ENCODE results near the gene ZNF613.
"Not testable (repeated sequence)": the region's sequence is repeated elsewhere in the genome, so short reads cannot be mapped to it uniquely, and the experiment has no call there.

ZNF613 gene

GRCh38 chr19:51901860-51902259 is 25.4 kb upstream of the ZNF613 start:
- no peak overlapping the region for H3K27ac ChIP-seq (ENCODE audit: insufficient read depth in 1 of 2, low read depth in 1 of 2, low read length in 2 of 2, poor library complexity in 1 of 2, severe bottlenecking in 2 of 2)
- peaks cover 0 to 7% (median 3%) of the 10 kb centered on the region in 4 experiments for H3K4me1 ChIP-seq (ENCODE audit: control extremely low read depth in 1 of 4, control insufficient read depth in 4 of 4, insufficient read depth in 4 of 4, low read length in 3 of 4)
- peaks cover 12 to 74% (median 58%) of the 10 kb centered on the region in 5 experiments for H3K9me3 ChIP-seq (ENCODE audit: control extremely low read depth in 1 of 5, control insufficient read depth in 4 of 5, insufficient read depth in 2 of 5, low read depth in 1 of 5, low read length in 4 of 5)
- WGBS (ENCODE audit: insufficient coverage): 100% methylated on average over 1 of the region's 4 CpGs
- DNase-seq: no peak
- CTCF ChIA-PET: no interaction called here
- H3K27me3 ChIP-seq (replicated peaks in 2 of 5; ENCODE audit: control insufficient read depth in 4 of 5, insufficient read depth in 5 of 5, low read length in 4 of 5): peaks cover 0 to 7% (median 0%) of the 10 kb centered on the region in 5 experiments
- POLR2A ChIA-PET: no interaction called here
- peak overlapping the region in 2 of 7 experiments; percentile 16 to 28 for H3K4me3 ChIP-seq (ENCODE audit: control insufficient read depth in 1 of 7, extremely low read depth in 1 of 7, insufficient read depth in 4 of 7, low read depth in 2 of 7, low read length in 6 of 7)
- peaks cover 23 to 58% (median 43%) of the 10 kb centered on the region in 4 experiments for H3K36me3 ChIP-seq (ENCODE audit: control insufficient read depth in 4 of 4, insufficient read depth in 4 of 4, low read length in 3 of 4)

GRCh38 chr19:51903192-51903591 is 24.1 kb upstream of the ZNF613 start:
- Histone ChIP-seq H3K9me3 (ENCODE audit: control extremely low read depth in 1 of 5, control insufficient read depth in 4 of 5, insufficient read depth in 2 of 5, low read depth in 1 of 5, low read length in 4 of 5) (peaks cover 3 to 69% (median 51%) of the 10 kb centered on the region in 5 experiments), H3K27ac (ENCODE audit: insufficient read depth in 1 of 2, low read depth in 1 of 2, low read length in 2 of 2, poor library complexity in 1 of 2, severe bottlenecking in 2 of 2) (no peak overlapping the region), H3K27me3 (replicated peaks in 2 of 5; ENCODE audit: control insufficient read depth in 4 of 5, insufficient read depth in 5 of 5, low read length in 4 of 5) (peaks cover 0 to 15% (median 4%) of the 10 kb centered on the region in 5 experiments), H3K4me3 (ENCODE audit: control insufficient read depth in 1 of 7, extremely low read depth in 1 of 7, insufficient read depth in 4 of 7, low read depth in 2 of 7, low read length in 6 of 7) (peak overlapping the region in 3 of 7 experiments; percentile 90 to 99 (median 97)), H3K4me1 (ENCODE audit: control extremely low read depth in 1 of 4, control insufficient read depth in 4 of 4, insufficient read depth in 4 of 4, low read length in 3 of 4) (peaks cover 0 to 7% (median 3%) of the 10 kb centered on the region in 4 experiments), H3K36me3 (ENCODE audit: control insufficient read depth in 4 of 4, insufficient read depth in 4 of 4, low read length in 3 of 4) (peaks cover 17 to 45% (median 31%) of the 10 kb centered on the region in 4 experiments)
- DNase-seq: no peak
- ChIA-PET POLR2A (no interaction called here), CTCF (no interaction called here)
- 100% methylated on average over 6 of the region's 8 CpGs for WGBS (ENCODE audit: insufficient coverage)

- peak; percentile 87 to 91 (median 91) for DNase-seq
- ChIA-PET CTCF (no interaction called here), POLR2A (no interaction called here)
- H3K4me3 ChIP-seq (ENCODE audit: control insufficient read depth in 1 of 7, extremely low read depth in 1 of 7, insufficient read depth in 4 of 7, low read depth in 2 of 7, low read length in 6 of 7): peak within 1 kb of the TSS; percentile 90 to 99 (median 94)
- H3K9me3 ChIP-seq (ENCODE audit: control extremely low read depth in 1 of 5, control insufficient read depth in 4 of 5, insufficient read depth in 2 of 5, low read depth in 1 of 5, low read length in 4 of 5): peaks cover 2 to 59% (median 40%) of the 10 kb centered on the region in 5 experiments
- under 1% methylated on average over 36 of the region's 43 CpGs for WGBS (ENCODE audit: insufficient coverage)
- H3K4me1 ChIP-seq (ENCODE audit: control extremely low read depth in 1 of 4, control insufficient read depth in 4 of 4, insufficient read depth in 4 of 4, low read length in 3 of 4): peaks cover 0 to 7% (median 3%) of the 10 kb centered on the region in 4 experiments
- H3K27me3 ChIP-seq (replicated peaks in 2 of 5; ENCODE audit: control insufficient read depth in 4 of 5, insufficient read depth in 5 of 5, low read length in 4 of 5): peaks cover 0 to 15% (median 4%) of the 10 kb centered on the region in 5 experiments
- H3K27ac ChIP-seq (ENCODE audit: insufficient read depth in 1 of 2, low read depth in 1 of 2, low read length in 2 of 2, poor library complexity in 1 of 2, severe bottlenecking in 2 of 2): peak within 1 kb of the TSS; percentile 72 to 92
- peaks cover 8 to 33% (median 19%) of the 10 kb centered on the region in 4 experiments for H3K36me3 ChIP-seq (ENCODE audit: control insufficient read depth in 4 of 4, insufficient read depth in 4 of 4, low read length in 3 of 4)
These were observed 22.7 kb upstream of the ZNF613 start, which contains the start of gene ZNF649 for GRCh38 chr19:51904331-51905165. Gene ZNF649, minus strand, starts transcription at chr19:51905017. Its CDS starts 4,910 bp downstream, at chr19:51900107.

GRCh38 chr19:51905206-51905605 is 22.1 kb upstream of the ZNF613 start:
- Histone ChIP-seq H3K4me1 (ENCODE audit: control extremely low read depth in 1 of 4, control insufficient read depth in 4 of 4, insufficient read depth in 4 of 4, low read length in 3 of 4) (peaks cover 0 to 7% (median 3%) of the 10 kb centered on the region in 4 experiments), H3K27ac (ENCODE audit: insufficient read depth in 1 of 2, low read depth in 1 of 2, low read length in 2 of 2, poor library complexity in 1 of 2, severe bottlenecking in 2 of 2) (peak overlapping the region in 1 of 2 experiments; percentile 92), H3K36me3 (ENCODE audit: control insufficient read depth in 4 of 4, insufficient read depth in 4 of 4, low read length in 3 of 4) (peaks cover 2 to 26% (median 12%) of the 10 kb centered on the region in 4 experiments), H3K27me3 (replicated peaks in 2 of 5; ENCODE audit: control insufficient read depth in 4 of 5, insufficient read depth in 5 of 5, low read length in 4 of 5) (peaks cover 0 to 15% (median 4%) of the 10 kb centered on the region in 5 experiments), H3K9me3 (ENCODE audit: control extremely low read depth in 1 of 5, control insufficient read depth in 4 of 5, insufficient read depth in 2 of 5, low read depth in 1 of 5, low read length in 4 of 5) (peaks cover 1 to 57% (median 37%) of the 10 kb centered on the region in 5 experiments), H3K4me3 (ENCODE audit: control insufficient read depth in 1 of 7, extremely low read depth in 1 of 7, insufficient read depth in 4 of 7, low read depth in 2 of 7, low read length in 6 of 7) (peak overlapping the region in 6 of 7 experiments; percentile 90 to 99 (median 96))
- no CpG with 5 or more reads among the region's 3 CpGs for WGBS (ENCODE audit: insufficient coverage)
- CTCF ChIA-PET: no interaction called here
- POLR2A ChIA-PET: no interaction called here
- peak in 2 of 3 donors; percentile 57 to 68 for DNase-seq

- Histone ChIP-seq H3K9me3 (ENCODE audit: control extremely low read depth in 1 of 5, control insufficient read depth in 4 of 5, insufficient read depth in 2 of 5, low read depth in 1 of 5, low read length in 4 of 5) (peaks cover 1 to 53% (median 36%) of the 10 kb centered on the region in 5 experiments), H3K36me3 (ENCODE audit: control insufficient read depth in 4 of 4, insufficient read depth in 4 of 4, low read length in 3 of 4) (peaks cover 2 to 22% (median 9%) of the 10 kb centered on the region in 4 experiments), H3K27me3 (replicated peaks in 2 of 5; ENCODE audit: control insufficient read depth in 4 of 5, insufficient read depth in 5 of 5, low read length in 4 of 5) (peaks cover 0 to 15% (median 4%) of the 10 kb centered on the region in 5 experiments)
- WGBS (ENCODE audit: insufficient coverage): 100% methylated on average over 1 of the region's 3 CpGs
- H3K4me3 ChIP-seq (ENCODE audit: control insufficient read depth in 1 of 7, extremely low read depth in 1 of 7, insufficient read depth in 4 of 7, low read depth in 2 of 7, low read length in 6 of 7); H3K4me1 ChIP-seq (ENCODE audit: control extremely low read depth in 1 of 4, control insufficient read depth in 4 of 4, insufficient read depth in 4 of 4, low read length in 3 of 4); H3K27ac ChIP-seq (ENCODE audit: insufficient read depth in 1 of 2, low read depth in 1 of 2, low read length in 2 of 2, poor library complexity in 1 of 2, severe bottlenecking in 2 of 2); CTCF ChIA-PET; DNase-seq; POLR2A ChIA-PET: not testable (repeated sequence)
These were observed 21.6 kb upstream of the ZNF613 start for GRCh38 chr19:51905639-51906038.

- 67% methylated on average over 9 of the region's 9 CpGs for WGBS (ENCODE audit: insufficient coverage)
- CTCF ChIA-PET: not testable (repeated sequence)
These were observed 21.2 kb upstream of the ZNF613 start for GRCh38 chr19:51906108-51906507.

GRCh38 chr19:51907981-51908380 is 19.3 kb upstream of the ZNF613 start:
- H3K27me3 ChIP-seq (replicated peaks in 2 of 5; ENCODE audit: control insufficient read depth in 4 of 5, insufficient read depth in 5 of 5, low read length in 4 of 5): peaks cover 0 to 15% (median 4%) of the 10 kb centered on the region in 5 experiments
- POLR2A ChIA-PET; H3K4me1 ChIP-seq (ENCODE audit: control extremely low read depth in 1 of 4, control insufficient read depth in 4 of 4, insufficient read depth in 4 of 4, low read length in 3 of 4); CTCF ChIA-PET; H3K4me3 ChIP-seq (ENCODE audit: control insufficient read depth in 1 of 7, extremely low read depth in 1 of 7, insufficient read depth in 4 of 7, low read depth in 2 of 7, low read length in 6 of 7); H3K36me3 ChIP-seq (ENCODE audit: control insufficient read depth in 4 of 4, insufficient read depth in 4 of 4, low read length in 3 of 4); DNase-seq; H3K27ac ChIP-seq (ENCODE audit: insufficient read depth in 1 of 2, low read depth in 1 of 2, low read length in 2 of 2, poor library complexity in 1 of 2, severe bottlenecking in 2 of 2): not testable (repeated sequence)
- H3K9me3 ChIP-seq (ENCODE audit: control extremely low read depth in 1 of 5, control insufficient read depth in 4 of 5, insufficient read depth in 2 of 5, low read depth in 1 of 5, low read length in 4 of 5): peaks cover 1 to 45% (median 30%) of the 10 kb centered on the region in 5 experiments
- 57% methylated on average over 1 of the region's 5 CpGs for WGBS (ENCODE audit: insufficient coverage)

More at GRCh38 chr19:51906108-51906507, 21.2 kb upstream of the ZNF613 start:
- Histone ChIP-seq H3K9me3 (ENCODE audit: control extremely low read depth in 1 of 5, control insufficient read depth in 4 of 5, insufficient read depth in 2 of 5, low read depth in 1 of 5, low read length in 4 of 5) (peaks cover 1 to 51% (median 33%) of the 10 kb centered on the region in 5 experiments), H3K36me3 (ENCODE audit: control insufficient read depth in 4 of 4, insufficient read depth in 4 of 4, low read length in 3 of 4) (peaks cover 2 to 17% (median 5%) of the 10 kb centered on the region in 4 experiments), H3K27me3 (replicated peaks in 2 of 5; ENCODE audit: control insufficient read depth in 4 of 5, insufficient read depth in 5 of 5, low read length in 4 of 5) (peaks cover 0 to 15% (median 4%) of the 10 kb centered on the region in 5 experiments)
- H3K27ac ChIP-seq (ENCODE audit: insufficient read depth in 1 of 2, low read depth in 1 of 2, low read length in 2 of 2, poor library complexity in 1 of 2, severe bottlenecking in 2 of 2); POLR2A ChIA-PET; H3K4me3 ChIP-seq (ENCODE audit: control insufficient read depth in 1 of 7, extremely low read depth in 1 of 7, insufficient read depth in 4 of 7, low read depth in 2 of 7, low read length in 6 of 7); H3K4me1 ChIP-seq (ENCODE audit: control extremely low read depth in 1 of 4, control insufficient read depth in 4 of 4, insufficient read depth in 4 of 4, low read length in 3 of 4); DNase-seq: not testable (repeated sequence)
